HepG2 (cell line): ENCODE results near the gene DAAM1. TPM values are rescaled to one million over a fixed set of nuclear protein-coding genes. Genes with fewer than 3 reads are reported as not detected.

Experiments
- BORCS8-MEF2B ChIP-seq: sonication (generic); formaldehyde crosslinking; IDR thresholded peaks from 2 replicates; pipeline ENCODE4 v1.8.0; 2022; ENCODE audit warnings: mild to moderate bottlenecking, missing genetic modification reagents
- EP300 ChIP-seq, 3 experiments: sonication (generic) in 1 of 3; formaldehyde crosslinking in 1 of 3; IDR thresholded peaks; 2 replicates each; pipeline versions ENCODE4 v1.5.1 to v1.6.1; 2011 to 2020; ENCODE audit warnings: low read depth in 2 of 3, low read length in 2 of 3, borderline replicate concordance in 1 of 3, improper control_type of control experiment in 1 of 3, mild to moderate bottlenecking in 1 of 3, missing genetic modification reagents in 1 of 3, moderate library complexity in 1 of 3
- ETV5 ChIP-seq: IDR thresholded peaks from 2 replicates; pipeline ENCODE4 v1.6.1; 2018; ENCODE audit warnings: missing biosample characterization, missing genetic modification reagents, inconsistent platforms, borderline replicate concordance
- FOSL2 ChIP-seq: sonication (generic); formaldehyde crosslinking; IDR thresholded peaks from 2 replicates; pipeline ENCODE4 v1.4.0; 2020; ENCODE audit warnings: missing genetic modification reagents
- HNF4A ChIP-seq: sonication (generic); formaldehyde crosslinking; IDR thresholded peaks from 2 replicates; pipeline ENCODE4 v1.4.0; 2020; ENCODE audit warnings: missing genetic modification reagents
- HNRNPLL ChIP-seq: fragments of 200-400 bp; formaldehyde crosslinking; IDR thresholded peaks from 2 replicates; pipeline ENCODE4 v1.6.1; 2017; ENCODE audit warnings: mild to moderate bottlenecking, low read depth, low read length; ENCODE audit not compliant: poor library complexity, severe bottlenecking
- IKZF4 ChIP-seq: sonication (generic); formaldehyde crosslinking; IDR thresholded peaks from 2 replicates; pipeline ENCODE4 v1.5.1; 2020; ENCODE audit warnings: borderline replicate concordance, mild to moderate bottlenecking, low read depth, missing genetic modification reagents; ENCODE audit errors: not compliant biosample characterization
- ISX ChIP-seq: sonication (generic); formaldehyde crosslinking; conservative IDR thresholded peaks from 2 replicates; pipeline ENCODE4 v1.5.0; 2020; ENCODE audit warnings: missing genetic modification reagents
- KDM2A ChIP-seq: sonication (generic); formaldehyde crosslinking; IDR thresholded peaks from 2 replicates; pipeline ENCODE4 v1.4.0; 2020; ENCODE audit warnings: low read depth, missing genetic modification reagents, borderline replicate concordance
- MAF1 ChIP-seq: sonication (generic); formaldehyde crosslinking; IDR thresholded peaks from 2 replicates; pipeline ENCODE4 v1.5.0; 2020; ENCODE audit warnings: missing genetic modification reagents, borderline replicate concordance
- MED1 ChIP-seq: sonication (generic); formaldehyde crosslinking; IDR thresholded peaks from 2 replicates; pipeline ENCODE4 v1.4.0; 2020; ENCODE audit warnings: missing genetic modification reagents
- MIER3 ChIP-seq: IDR thresholded peaks from 2 replicates; pipeline ENCODE4 v1.6.1; 2016; ENCODE audit warnings: missing compliant biosample characterization, borderline replicate concordance
- POLR2G ChIP-seq: fragments of 200-400 bp; formaldehyde crosslinking; IDR thresholded peaks from 2 replicates; pipeline ENCODE4 v1.6.1; 2018; ENCODE audit warnings: mild to moderate bottlenecking, low read depth, low read length, moderate library complexity
- RBFOX2 ChIP-seq: fragments of 200-400 bp; formaldehyde crosslinking; IDR thresholded peaks from 2 replicates; pipeline ENCODE4 v1.6.1; 2017; ENCODE audit warnings: low read depth, mild to moderate bottlenecking, low read length
- RBM22 ChIP-seq: fragments of 200-400 bp; formaldehyde crosslinking; optimal IDR thresholded peaks from 2 replicates; pipeline ENCODE3; 2017; ENCODE audit warnings: mild to moderate bottlenecking, low read length, moderate library complexity
- RBM39 ChIP-seq: fragments of 200-400 bp; formaldehyde crosslinking; IDR thresholded peaks from one replicate; pipeline ENCODE4 v1.6.1; 2018; ENCODE audit warnings: antibody characterized with exemption, mild to moderate bottlenecking, low read depth, low read length; ENCODE audit not compliant: poor library complexity, severe bottlenecking
- RXRA ChIP-seq: sonication (generic); formaldehyde crosslinking; IDR thresholded peaks from 2 replicates; pipeline ENCODE4 v1.5.1; 2020; ENCODE audit warnings: missing genetic modification reagents
- RXRB ChIP-seq: IDR thresholded peaks from 2 replicates; pipeline ENCODE4 v1.6.1; 2016; ENCODE audit warnings: borderline replicate concordance, missing genetic modification reagents, missing compliant biosample characterization
- SATB2 ChIP-seq: sonication (generic); formaldehyde crosslinking; IDR thresholded peaks from 2 replicates; pipeline ENCODE4 v1.5.0; 2020; ENCODE audit warnings: missing genetic modification reagents
- SMARCC2 ChIP-seq: fragments of 450-650 bp; IDR thresholded peaks from 2 replicates; pipeline ENCODE4 v1.6.1; 2017; ENCODE audit warnings: antibody characterized with exemption, mild to moderate bottlenecking
- SNRNP70 ChIP-seq: fragments of 200-400 bp; formaldehyde crosslinking; IDR thresholded peaks from 2 replicates; pipeline ENCODE4 v1.6.1; 2017; ENCODE audit warnings: mild to moderate bottlenecking, low read depth, low read length, moderate library complexity
- ZNF20 ChIP-seq: sonication (generic); formaldehyde crosslinking; IDR thresholded peaks from 2 replicates; pipeline ENCODE4 v1.4.0; 2020; ENCODE audit warnings: mild to moderate bottlenecking, moderate library complexity, missing genetic modification reagents
- ZNF207 ChIP-seq: fragments of 450-650 bp; IDR thresholded peaks from 2 replicates; pipeline ENCODE4 v1.6.1; 2016; ENCODE audit warnings: antibody characterized with exemption, borderline replicate concordance
- ZNF83 ChIP-seq: sonication (generic); formaldehyde crosslinking; IDR thresholded peaks from 2 replicates; pipeline ENCODE4 v1.4.0; 2020; ENCODE audit warnings: missing genetic modification reagents, mild to moderate bottlenecking, borderline replicate concordance
- ZSCAN31 ChIP-seq: sonication (generic); formaldehyde crosslinking; IDR thresholded peaks from 2 replicates; pipeline ENCODE4 v1.5.0; 2020; ENCODE audit warnings: low read depth, mild to moderate bottlenecking, missing genetic modification reagents
- polyA plus RNA-seq, 8 experiments: library from polyadenylated mRNA; depleted of rRNA in 3 of 8; stranded (reverse) in 7 of 8; unstranded in 1 of 8; fragments of >200 nt; fragmentation: Illumina TruSeq in 4 of 8; extraction: Trizol in 4 of 8; gene quantifications; 2 replicates each; pipeline versions ENCODE4 v1.2.1 to v1.2.3, GENCODE V29; 2011 to 2016; ENCODE audit warnings: low read depth in 4 of 8, missing spikeins in 1 of 8, mixed read lengths in 1 of 8; ENCODE audit not compliant: insufficient read depth in 1 of 8
- total RNA-seq, 5 experiments: library from RNA; depleted of rRNA; stranded (reverse); fragments of >200 nt; fragmentation: Illumina TruSeq; extraction: Trizol; gene quantifications; 2 replicates each; pipeline ENCODE4 v1.2.3, GENCODE V29; 2016; ENCODE audit warnings: low read depth in 1 of 5
- TF ChIP-seq, protein P1 (sequence below): sonication (generic); formaldehyde crosslinking; conservative IDR thresholded peaks from 2 replicates; pipeline ENCODE4 v1.4.0; 2020; ENCODE audit warnings: missing genetic modification reagents
- TF ChIP-seq, protein P2 (sequence below): sonication (generic); formaldehyde crosslinking; IDR thresholded peaks from 2 replicates; pipeline ENCODE4 v1.5.0; 2020; ENCODE audit warnings: mild to moderate bottlenecking, missing genetic modification reagents
- TF ChIP-seq, protein P3 (sequence below): sonication (generic); formaldehyde crosslinking; IDR thresholded peaks from 2 replicates; pipeline ENCODE4 v1.4.0; 2020; ENCODE audit warnings: missing genetic modification reagents

Gene DAAM1
- total and polyA plus RNA-seq, 2 of the 13 experiments (the other 11 are each of a cell fraction or from before 2014, with no cell fraction given) = 10.9 to 24.5 TPM

DNA sequence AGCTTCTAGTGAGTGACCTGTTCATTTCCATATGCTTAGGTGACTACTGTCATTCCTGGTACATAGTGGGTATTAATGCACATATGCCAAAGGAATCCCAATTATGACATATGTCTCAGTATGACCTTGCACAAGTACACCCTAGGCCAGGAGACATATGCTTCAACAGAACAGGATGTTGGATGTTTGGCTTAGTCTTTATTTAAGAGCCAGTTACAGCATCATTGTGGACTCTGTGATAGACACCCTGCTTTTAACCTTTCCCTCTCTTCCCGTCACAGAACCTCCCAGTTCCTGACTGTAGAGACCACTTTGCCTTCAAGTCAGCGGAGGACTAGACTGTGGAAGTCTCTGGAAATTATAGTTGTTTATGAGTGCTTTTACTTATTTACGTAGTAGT, 72.9 kb downstream of the DAAM1 start (continued):
- no peak for TF ChIP-seq RBM22
- peak; percentile 56; the same call in 1 of the 2 replicates for TF ChIP-seq RXRB (CRISPR knock-in tag)
- TF ChIP-seq MED1 (CRISPR knock-in tag) = peak; percentile 33; the same call in 1 of the 2 replicates
- TF ChIP-seq, protein P1, sequence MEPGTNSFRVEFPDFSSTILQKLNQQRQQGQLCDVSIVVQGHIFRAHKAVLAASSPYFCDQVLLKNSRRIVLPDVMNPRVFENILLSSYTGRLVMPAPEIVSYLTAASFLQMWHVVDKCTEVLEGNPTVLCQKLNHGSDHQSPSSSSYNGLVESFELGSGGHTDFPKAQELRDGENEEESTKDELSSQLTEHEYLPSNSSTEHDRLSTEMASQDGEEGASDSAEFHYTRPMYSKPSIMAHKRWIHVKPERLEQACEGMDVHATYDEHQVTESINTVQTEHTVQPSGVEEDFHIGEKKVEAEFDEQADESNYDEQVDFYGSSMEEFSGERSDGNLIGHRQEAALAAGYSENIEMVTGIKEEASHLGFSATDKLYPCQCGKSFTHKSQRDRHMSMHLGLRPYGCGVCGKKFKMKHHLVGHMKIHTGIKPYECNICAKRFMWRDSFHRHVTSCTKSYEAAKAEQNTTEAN (CRISPR knock-in tag) = 0 out of 2 replicates have a peak, but pooled peaks have one; percentile 34
- 0 out of 4 replicates have a peak, but pooled peaks of 1 of the 2 experiments have one; percentile 20 for TF ChIP-seq EP300 (IDR thresholded peaks at IDR 0.05; ENCODE audit: low read depth in 2 of 2, low read length in 2 of 2)
- peak; percentile 28; the same call in 1 of the 2 replicates for TF ChIP-seq EP300 (CRISPR knock-in tag; IDR thresholded peaks at IDR 0.05; ENCODE audit: borderline replicate concordance)
- TF ChIP-seq KDM2A (CRISPR knock-in tag) = no peak
- no peak for TF ChIP-seq ISX (CRISPR knock-in tag)
- no peak for TF ChIP-seq SMARCC2
- TF ChIP-seq HNRNPLL = no peak
- no peak; the same call in 1 of the 2 replicates for TF ChIP-seq RXRA (CRISPR knock-in tag)
- 0 out of 2 replicates have a peak, but pooled peaks have one; percentile 14 for TF ChIP-seq FOSL2 (CRISPR knock-in tag)
- TF ChIP-seq HNF4A = peak; percentile 35
- TF ChIP-seq POLR2G = no peak
- no peak for TF ChIP-seq BORCS8-MEF2B (CRISPR knock-in tag)
- TF ChIP-seq ZSCAN31 = no peak
- TF ChIP-seq IKZF4 (CRISPR knock-in tag) = no peak
- TF ChIP-seq, protein P2, sequence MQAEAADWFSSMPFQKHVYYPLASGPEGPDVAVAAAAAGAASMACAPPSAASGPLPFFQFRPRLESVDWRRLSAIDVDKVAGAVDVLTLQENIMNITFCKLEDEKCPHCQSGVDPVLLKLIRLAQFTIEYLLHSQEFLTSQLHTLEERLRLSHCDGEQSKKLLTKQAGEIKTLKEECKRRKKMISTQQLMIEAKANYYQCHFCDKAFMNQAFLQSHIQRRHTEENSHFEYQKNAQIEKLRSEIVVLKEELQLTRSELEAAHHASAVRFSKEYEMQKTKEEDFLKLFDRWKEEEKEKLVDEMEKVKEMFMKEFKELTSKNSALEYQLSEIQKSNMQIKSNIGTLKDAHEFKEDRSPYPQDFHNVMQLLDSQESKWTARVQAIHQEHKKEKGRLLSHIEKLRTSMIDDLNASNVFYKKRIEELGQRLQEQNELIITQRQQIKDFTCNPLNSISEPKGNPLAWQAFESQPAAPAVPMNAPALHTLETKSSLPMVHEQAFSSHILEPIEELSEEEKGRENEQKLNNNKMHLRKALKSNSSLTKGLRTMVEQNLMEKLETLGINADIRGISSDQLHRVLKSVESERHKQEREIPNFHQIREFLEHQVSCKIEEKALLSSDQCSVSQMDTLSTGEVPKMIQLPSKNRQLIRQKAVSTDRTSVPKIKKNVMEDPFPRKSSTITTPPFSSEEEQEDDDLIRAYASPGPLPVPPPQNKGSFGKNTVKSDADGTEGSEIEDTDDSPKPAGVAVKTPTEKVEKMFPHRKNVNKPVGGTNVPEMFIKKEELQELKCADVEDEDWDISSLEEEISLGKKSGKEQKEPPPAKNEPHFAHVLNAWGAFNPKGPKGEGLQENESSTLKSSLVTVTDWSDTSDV (CRISPR knock-in tag) = no peak
- no peak for TF ChIP-seq SNRNP70
- TF ChIP-seq ZNF83 (CRISPR knock-in tag) = no peak
- no peak for TF ChIP-seq ZNF207
- TF ChIP-seq RBFOX2 = no peak
- TF ChIP-seq, protein P3, sequence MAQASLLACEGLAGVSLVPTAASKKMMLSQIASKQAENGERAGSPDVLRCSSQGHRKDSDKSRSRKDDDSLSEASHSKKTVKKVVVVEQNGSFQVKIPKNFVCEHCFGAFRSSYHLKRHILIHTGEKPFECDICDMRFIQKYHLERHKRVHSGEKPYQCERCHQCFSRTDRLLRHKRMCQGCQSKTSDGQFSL = no peak
- no peak for TF ChIP-seq SATB2
- TF ChIP-seq MAF1 (CRISPR knock-in tag) = no peak
- TF ChIP-seq ETV5 (CRISPR knock-in tag) = peak; percentile 69; the same call in 1 of the 2 replicates
- TF ChIP-seq MIER3 (CRISPR knock-in tag) = no peak
- TF ChIP-seq ZNF20 (CRISPR knock-in tag) = no peak
- no peak for TF ChIP-seq RBM39
